Type B pancreatic cell (in vitro differentiated cells): ENCODE measurements around the gene RPS2. TPM values are rescaled to one million over a fixed set of nuclear protein-coding genes. Genes with fewer than 3 reads are reported as not detected.

Experiments
- DNase-seq: peaks from one replicate; pipeline ENCODE4 v3.0.0; 2021; ENCODE audit warnings: mixed read lengths; ENCODE audit not compliant: unreplicated experiment; ENCODE audit errors: extremely low spot score
- H3K27ac Mint-ChIP-seq: 2 replicates; pipeline ENCODE4 v1.8.0; 2021; ENCODE audit warnings: mild to moderate bottlenecking, mixed read lengths
- H3K27me3 Mint-ChIP-seq: 2 replicates; pipeline ENCODE4 v1.8.0; 2021; ENCODE audit warnings: mixed read lengths
- H3K36me3 Mint-ChIP-seq: 2 replicates; pipeline ENCODE4 v1.8.0; 2021; ENCODE audit warnings: mixed read lengths
- H3K4me1 Mint-ChIP-seq: one replicate; pipeline ENCODE4 v1.8.0; 2021; ENCODE audit warnings: mixed read lengths; ENCODE audit not compliant: unreplicated experiment
- H3K4me3 Mint-ChIP-seq: 2 replicates; pipeline ENCODE4 v1.8.0; 2021; ENCODE audit warnings: mild to moderate bottlenecking, mixed read lengths
- H3K9me3 Mint-ChIP-seq: 2 replicates; pipeline ENCODE4 v1.8.0; 2021; ENCODE audit warnings: mixed read lengths
- total RNA-seq: library from RNA; stranded (reverse); gene quantifications from 2 replicates; pipeline ENCODE4 v1.2.1, GENCODE V29; 2021; ENCODE audit warnings: low replicate concordance
- TF ChIP-seq, protein P1 (sequence below): fragments of 200-600 bp; sonication (generic); conservative IDR thresholded peaks from 2 replicates; pipeline ENCODE4 v1.5.0; 2021; ENCODE audit warnings: antibody characterized with exemption, mild to moderate bottlenecking

The RPS2 gene
- total RNA-seq, 1 donor from 2014 or later = 3,035 TPM

DNA sequence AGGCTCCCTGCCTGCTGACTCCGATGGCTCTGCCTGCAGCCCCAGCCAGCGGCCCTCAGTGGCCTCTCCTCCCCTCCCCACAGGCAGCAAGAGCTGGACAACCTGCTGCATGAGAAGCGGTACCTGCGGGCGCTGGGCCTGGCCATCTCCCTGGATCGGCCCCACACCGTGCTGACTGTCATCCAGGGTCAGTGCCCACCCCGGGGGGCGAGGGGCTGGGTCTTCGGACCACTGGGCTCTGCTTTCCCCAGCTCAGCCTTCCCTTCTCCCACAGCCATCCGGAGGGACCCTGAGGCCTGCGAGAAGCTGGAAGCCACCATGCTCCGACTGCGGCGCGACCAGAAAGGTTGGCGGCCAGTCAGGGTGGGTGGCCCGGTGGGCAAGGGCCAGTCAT lies 13.2 kb upstream of the RPS2 start:
- TF ChIP-seq, protein P1, sequence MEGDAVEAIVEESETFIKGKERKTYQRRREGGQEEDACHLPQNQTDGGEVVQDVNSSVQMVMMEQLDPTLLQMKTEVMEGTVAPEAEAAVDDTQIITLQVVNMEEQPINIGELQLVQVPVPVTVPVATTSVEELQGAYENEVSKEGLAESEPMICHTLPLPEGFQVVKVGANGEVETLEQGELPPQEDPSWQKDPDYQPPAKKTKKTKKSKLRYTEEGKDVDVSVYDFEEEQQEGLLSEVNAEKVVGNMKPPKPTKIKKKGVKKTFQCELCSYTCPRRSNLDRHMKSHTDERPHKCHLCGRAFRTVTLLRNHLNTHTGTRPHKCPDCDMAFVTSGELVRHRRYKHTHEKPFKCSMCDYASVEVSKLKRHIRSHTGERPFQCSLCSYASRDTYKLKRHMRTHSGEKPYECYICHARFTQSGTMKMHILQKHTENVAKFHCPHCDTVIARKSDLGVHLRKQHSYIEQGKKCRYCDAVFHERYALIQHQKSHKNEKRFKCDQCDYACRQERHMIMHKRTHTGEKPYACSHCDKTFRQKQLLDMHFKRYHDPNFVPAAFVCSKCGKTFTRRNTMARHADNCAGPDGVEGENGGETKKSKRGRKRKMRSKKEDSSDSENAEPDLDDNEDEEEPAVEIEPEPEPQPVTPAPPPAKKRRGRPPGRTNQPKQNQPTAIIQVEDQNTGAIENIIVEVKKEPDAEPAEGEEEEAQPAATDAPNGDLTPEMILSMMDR = no peak
- H3K4me3 Mint-ChIP-seq = no peak overlapping the region
- H3K4me1 Mint-ChIP-seq = peaks cover 2% of the 10 kb centered on the region
- DNase-seq = no peak
- H3K27me3 Mint-ChIP-seq = peaks cover 36% of the 10 kb centered on the region
- no peaks in the 10 kb centered on the region for H3K36me3 Mint-ChIP-seq
- H3K27ac Mint-ChIP-seq = no peak overlapping the region
- H3K9me3 Mint-ChIP-seq = no peaks in the 10 kb centered on the region

DNA sequence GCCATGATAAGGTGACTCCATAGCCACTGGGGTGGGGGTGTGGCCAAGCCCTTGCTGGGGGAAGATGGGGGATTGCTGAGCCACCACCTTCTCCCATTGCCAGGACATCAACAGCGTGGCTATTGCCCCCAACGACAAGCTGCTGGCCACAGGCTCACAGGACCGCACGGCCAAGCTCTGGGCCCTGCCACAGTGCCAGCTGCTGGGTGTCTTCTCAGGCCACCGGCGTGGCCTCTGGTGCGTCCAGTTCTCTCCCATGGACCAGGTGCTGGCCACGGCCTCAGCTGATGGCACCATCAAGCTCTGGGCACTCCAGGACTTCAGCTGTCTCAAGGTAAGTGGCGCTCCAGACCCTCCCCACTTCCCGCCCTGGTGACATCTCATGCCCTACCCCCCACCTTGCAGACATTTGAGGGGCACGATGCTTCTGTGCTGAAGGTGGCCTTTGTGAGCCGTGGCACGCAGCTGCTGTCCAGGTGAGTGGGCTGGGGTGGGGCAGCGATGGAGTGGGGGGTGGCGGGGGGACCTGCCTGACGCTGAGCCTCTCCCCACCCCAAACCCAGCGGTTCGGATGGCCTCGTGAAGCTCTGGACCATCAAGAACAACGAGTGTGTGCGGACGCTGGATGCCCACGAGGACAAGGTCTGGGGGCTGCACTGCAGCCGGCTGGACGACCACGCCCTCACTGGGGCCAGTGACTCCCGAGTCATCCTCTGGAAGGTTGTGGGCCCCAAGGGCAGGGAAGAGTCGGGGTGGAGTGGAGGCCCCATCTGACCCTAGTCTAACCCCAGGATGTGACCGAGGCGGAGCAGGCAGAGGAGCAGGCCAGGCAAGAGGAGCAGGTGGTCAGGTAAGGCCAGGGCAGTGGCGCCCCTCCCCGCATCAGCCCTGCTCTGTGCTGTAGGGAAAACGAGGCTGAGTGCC lies 12.6 kb upstream of the RPS2 start:
- H3K4me3 Mint-ChIP-seq = no peak overlapping the region
- H3K27me3 Mint-ChIP-seq = peaks cover 30% of the 10 kb centered on the region
- peaks cover 5% of the 10 kb centered on the region for H3K4me1 Mint-ChIP-seq
- H3K27ac Mint-ChIP-seq = no peak overlapping the region
- DNase-seq = no peak
- no peaks in the 10 kb centered on the region for H3K36me3 Mint-ChIP-seq
- no peaks in the 10 kb centered on the region for H3K9me3 Mint-ChIP-seq
- TF ChIP-seq, protein P1 = no peak

DNA sequence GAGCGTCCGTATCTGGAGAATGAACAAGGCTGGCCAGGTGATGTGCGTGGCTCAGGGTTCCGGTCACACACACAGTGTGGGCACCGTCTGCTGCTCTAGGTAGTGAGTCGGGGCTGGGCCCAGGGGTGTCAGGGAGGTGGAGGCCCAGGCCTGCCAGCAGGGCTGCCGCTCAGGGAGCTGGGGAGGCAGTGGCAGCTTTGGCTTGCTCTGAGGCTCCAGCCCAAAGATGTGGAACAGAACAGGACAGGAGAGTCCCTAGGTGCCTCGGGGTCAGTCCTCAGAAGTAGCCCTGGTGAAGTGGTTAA lies 11.5 kb upstream of the RPS2 start:
- H3K36me3 Mint-ChIP-seq = no peaks in the 10 kb centered on the region
- no peak for DNase-seq
- no peaks in the 10 kb centered on the region for H3K9me3 Mint-ChIP-seq
- no peak overlapping the region for H3K27ac Mint-ChIP-seq
- TF ChIP-seq, protein P1 = no peak
- H3K27me3 Mint-ChIP-seq = peaks cover 19% of the 10 kb centered on the region
- H3K4me1 Mint-ChIP-seq = peaks cover 13% of the 10 kb centered on the region
- H3K4me3 Mint-ChIP-seq = no peak overlapping the region

DNA sequence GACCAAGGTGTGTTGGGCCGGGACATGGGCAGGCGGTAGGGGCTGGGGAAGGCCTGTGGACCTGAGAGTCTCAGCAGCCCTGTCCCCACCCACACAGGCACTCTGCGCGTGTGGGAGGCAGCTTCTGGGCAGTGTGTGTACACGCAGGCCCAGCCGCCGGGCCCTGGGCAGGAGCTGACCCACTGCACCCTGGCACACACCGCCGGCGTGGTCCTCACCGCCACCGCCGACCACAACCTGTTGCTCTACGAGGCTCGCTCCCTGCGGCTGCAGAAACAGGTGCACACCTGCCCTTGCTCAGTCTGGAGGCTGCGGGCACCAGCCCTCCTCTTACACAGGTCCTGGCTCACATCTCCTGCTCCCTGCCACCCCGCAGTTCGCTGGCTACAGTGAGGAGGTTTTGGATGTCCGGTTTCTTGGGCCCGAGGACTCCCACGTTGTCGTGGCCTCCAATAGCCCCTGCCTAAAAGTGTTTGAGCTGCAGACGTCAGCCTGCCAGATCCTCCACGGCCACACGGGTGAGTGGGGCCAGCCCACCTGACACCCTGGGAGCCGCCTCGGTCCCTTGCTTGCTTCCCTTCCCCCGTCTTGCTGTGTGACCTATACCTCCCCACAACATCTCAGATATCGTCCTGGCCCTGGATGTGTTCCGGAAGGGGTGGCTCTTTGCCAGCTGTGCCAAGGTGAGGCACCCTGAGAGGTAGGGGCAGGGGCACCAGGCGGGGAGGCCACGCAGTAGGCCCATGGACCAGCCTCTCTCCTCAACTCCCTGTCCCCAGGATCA lies 11.0 kb upstream of the RPS2 start:
- Mint-ChIP-seq H3K36me3 (no peaks in the 10 kb centered on the region), H3K27ac (no peak overlapping the region), H3K4me1 (peaks cover 16% of the 10 kb centered on the region), H3K4me3 (no peak overlapping the region), H3K9me3 (no peaks in the 10 kb centered on the region), H3K27me3 (peaks cover 14% of the 10 kb centered on the region)
- DNase-seq = no peak
- TF ChIP-seq, protein P1 = no peak

DNA sequence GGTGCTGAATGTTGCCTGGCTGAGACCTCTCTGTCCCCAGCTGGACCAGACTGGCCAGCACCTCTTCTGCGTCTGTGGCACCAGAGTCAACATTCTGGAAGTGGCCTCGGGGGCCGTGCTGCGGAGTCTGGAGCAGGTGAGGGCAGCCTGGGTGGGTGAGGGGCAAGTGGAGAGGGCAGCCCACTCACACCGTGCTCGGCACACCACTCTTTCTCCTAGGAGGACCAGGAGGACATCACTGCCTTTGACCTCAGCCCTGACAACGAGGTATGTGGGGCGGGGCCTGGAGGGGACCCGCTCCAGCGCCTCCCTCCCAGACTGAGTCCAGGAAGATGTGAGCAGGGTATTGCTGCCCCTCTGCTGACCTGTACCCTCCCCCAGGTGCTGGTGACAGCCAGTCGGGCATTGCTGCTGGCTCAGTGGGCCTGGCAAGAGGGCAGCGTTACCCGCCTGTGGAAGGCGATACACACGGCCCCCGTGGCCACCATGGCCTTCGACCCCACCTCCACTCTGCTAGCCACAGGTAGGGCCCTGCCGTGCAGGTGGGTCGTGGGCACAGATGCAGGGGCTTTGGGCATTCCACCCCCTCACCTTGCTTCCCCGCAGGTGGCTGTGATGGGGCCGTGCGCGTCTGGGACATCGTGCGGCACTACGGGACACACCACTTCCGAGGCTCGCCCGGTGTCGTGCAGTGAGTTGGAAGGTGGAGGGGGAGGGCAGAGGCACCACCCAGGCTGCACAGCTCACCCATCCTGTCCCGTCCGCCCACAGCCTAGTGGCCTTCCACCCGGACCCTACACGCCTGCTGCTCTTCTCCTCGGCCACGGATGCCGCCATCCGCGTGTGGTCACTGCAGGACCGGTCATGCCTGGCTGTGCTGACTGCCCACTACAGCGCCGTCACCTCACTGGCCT lies 9.8 kb upstream of the RPS2 start:
- Mint-ChIP-seq H3K4me1 (peaks cover 16% of the 10 kb centered on the region), H3K9me3 (no peaks in the 10 kb centered on the region), H3K36me3 (no peaks in the 10 kb centered on the region), H3K27ac (no peak overlapping the region), H3K4me3 (no peak overlapping the region), H3K27me3 (peaks cover 2% of the 10 kb centered on the region)
- DNase-seq = no peak
- TF ChIP-seq, protein P1 = no peak
